HepG2 (cell line): ENCODE results near the gene STARD10. TPM values are rescaled to one million over a fixed set of nuclear protein-coding genes. Genes with fewer than 3 reads are reported as not detected.

ENCODE experiments used
- CAMTA2 ChIP-seq: sonication (generic); formaldehyde crosslinking; IDR thresholded peaks from 2 replicates; pipeline ENCODE4 v1.4.0; 2020; ENCODE audit warnings: mild to moderate bottlenecking, missing genetic modification reagents, borderline replicate concordance
- FOXA3 ChIP-seq: IDR thresholded peaks from 2 replicates; pipeline ENCODE4 v1.6.1; 2016; ENCODE audit warnings: missing genetic modification reagents, missing compliant biosample characterization
- GABPB1 ChIP-seq: IDR thresholded peaks from 2 replicates; pipeline ENCODE4 v1.6.1; 2016; ENCODE audit warnings: mild to moderate bottlenecking, missing genetic modification reagents, moderate library complexity, missing compliant biosample characterization
- GFI1 ChIP-seq: sonication (generic); formaldehyde crosslinking; IDR thresholded peaks from 2 replicates; pipeline ENCODE4 v1.5.0; 2020; ENCODE audit warnings: missing genetic modification reagents, mild to moderate bottlenecking, borderline replicate concordance
- IRF9 ChIP-seq: sonication (generic); formaldehyde crosslinking; IDR thresholded peaks from 2 replicates; pipeline ENCODE4 v1.8.0; 2022; ENCODE audit warnings: missing genetic modification reagents, mild to moderate bottlenecking, borderline replicate concordance
- JDP2 ChIP-seq: sonication (generic); formaldehyde crosslinking; IDR thresholded peaks from 2 replicates; pipeline ENCODE4 v1.8.1; 2022; ENCODE audit warnings: missing genetic modification reagents, borderline replicate concordance
- SNAI1 ChIP-seq: sonication (generic); formaldehyde crosslinking; IDR thresholded peaks from 2 replicates; pipeline ENCODE4 v1.5.0; 2020; ENCODE audit warnings: mild to moderate bottlenecking, missing genetic modification reagents, borderline replicate concordance
- SNAPC2 ChIP-seq: sonication (generic); formaldehyde crosslinking; IDR thresholded peaks from 2 replicates; pipeline ENCODE4 v1.8.1; 2022; ENCODE audit warnings: mild to moderate bottlenecking, missing genetic modification reagents
- SOX5 ChIP-seq: IDR thresholded peaks from 2 replicates; pipeline ENCODE4 v1.6.1; 2016; ENCODE audit warnings: borderline replicate concordance
- SOX6 ChIP-seq, 2 experiments: fragments of 450-650 bp in 1 of 2; sonication (generic) in 1 of 2; formaldehyde crosslinking in 1 of 2; IDR thresholded peaks; 2 replicates each; pipeline versions ENCODE4 v1.4.0 to v1.6.1; 2017 to 2020; ENCODE audit warnings: antibody characterized with exemption in 1 of 2, mild to moderate bottlenecking in 1 of 2, missing genetic modification reagents in 1 of 2
- TFDP2 ChIP-seq: sonication (generic); formaldehyde crosslinking; IDR thresholded peaks from 2 replicates; pipeline ENCODE4 v1.4.0; 2020; ENCODE audit warnings: missing genetic modification reagents
- THRA ChIP-seq: sonication (generic); formaldehyde crosslinking; IDR thresholded peaks from 2 replicates; pipeline ENCODE4 v1.4.0; 2020; ENCODE audit warnings: missing genetic modification reagents, borderline replicate concordance
- ZFY ChIP-seq: sonication (generic); formaldehyde crosslinking; IDR thresholded peaks from 2 replicates; pipeline ENCODE4 v1.4.0; 2020; ENCODE audit warnings: missing genetic modification reagents
- ZNF441 ChIP-seq: sonication (generic); formaldehyde crosslinking; IDR thresholded peaks from 2 replicates; pipeline ENCODE4 v1.7.0; 2021; ENCODE audit warnings: missing genetic modification reagents, borderline replicate concordance
- ZSCAN9 ChIP-seq: IDR thresholded peaks from 2 replicates; pipeline ENCODE4 v1.6.1; 2016; ENCODE audit warnings: borderline replicate concordance
- polyA plus RNA-seq, 8 experiments: library from polyadenylated mRNA; depleted of rRNA in 3 of 8; stranded (reverse) in 7 of 8; unstranded in 1 of 8; fragments of >200 nt; fragmentation: Illumina TruSeq in 4 of 8; extraction: Trizol in 4 of 8; gene quantifications; 2 replicates each; pipeline versions ENCODE4 v1.2.1 to v1.2.3, GENCODE V29; 2011 to 2016; ENCODE audit warnings: low read depth in 4 of 8, missing spikeins in 1 of 8, mixed read lengths in 1 of 8; ENCODE audit not compliant: insufficient read depth in 1 of 8
- total RNA-seq, 5 experiments: library from RNA; depleted of rRNA; stranded (reverse); fragments of >200 nt; fragmentation: Illumina TruSeq; extraction: Trizol; gene quantifications; 2 replicates each; pipeline ENCODE4 v1.2.3, GENCODE V29; 2016; ENCODE audit warnings: low read depth in 1 of 5
- TF ChIP-seq, protein P1 (sequence below): sonication (generic); formaldehyde crosslinking; IDR thresholded peaks from 2 replicates; pipeline ENCODE4 v1.8.1; 2023; ENCODE audit warnings: mild to moderate bottlenecking, moderate library complexity, missing genetic modification reagents
- TF ChIP-seq, protein P2 (sequence below): sonication (generic); formaldehyde crosslinking; IDR thresholded peaks from 2 replicates; pipeline ENCODE4 v1.5.1; 2020; ENCODE audit warnings: mild to moderate bottlenecking, missing genetic modification reagents, borderline replicate concordance

Gene STARD10
- total and polyA plus RNA-seq, 2 of the 13 experiments (the other 11 are each of a cell fraction or from before 2014, with no cell fraction given), result 260 to 341 TPM

DNA sequence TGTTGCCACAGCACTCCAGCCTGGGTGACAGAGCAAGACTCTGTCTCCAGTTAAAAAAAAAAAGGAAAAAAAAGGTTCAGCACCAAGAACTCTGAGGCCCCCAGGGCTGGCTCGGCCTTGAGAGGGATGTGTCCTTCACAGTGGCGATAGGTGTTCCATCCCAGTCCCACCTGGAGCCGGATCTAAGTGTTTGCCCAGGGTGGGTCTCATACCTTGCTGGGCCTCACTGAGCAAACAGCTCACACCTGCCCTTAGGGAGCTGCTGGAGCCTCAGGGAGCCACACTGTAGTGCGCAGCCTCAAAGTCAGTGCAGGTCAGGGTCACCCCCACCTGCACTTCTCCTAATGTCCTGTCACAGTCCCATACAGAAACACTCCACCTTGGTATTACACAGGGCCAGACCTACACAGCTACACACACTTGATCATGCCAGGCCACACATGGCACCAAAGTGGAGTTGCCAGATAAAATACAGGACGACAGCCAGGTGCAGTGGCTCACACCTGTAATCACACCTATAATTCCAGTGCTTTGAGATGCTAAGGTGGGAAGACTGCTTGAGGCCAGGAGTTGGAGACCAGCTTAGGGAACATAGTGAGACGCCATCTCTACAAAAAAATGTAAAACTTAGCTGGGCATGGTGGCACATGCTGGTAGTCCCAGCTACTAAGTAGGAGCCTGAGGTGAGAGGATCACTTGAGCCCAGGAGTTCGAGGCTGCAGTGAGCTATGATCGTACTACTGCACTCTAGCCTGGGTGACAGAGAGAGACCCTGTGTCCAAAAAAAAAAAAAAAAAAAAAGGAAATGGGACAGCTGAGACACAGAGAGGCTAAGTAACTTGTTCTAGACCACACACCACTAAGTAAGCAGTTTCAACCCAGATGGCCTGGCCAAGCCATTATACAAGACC, 7.3 kb downstream of the STARD10 start (continued):
- TF ChIP-seq TFDP2 (CRISPR knock-in tag) (no peak), ZFY (peak; percentile 55; the same call in 1 of the 2 replicates), SNAI1 (peak; percentile 43; the same call in 1 of the 2 replicates), SOX5 (CRISPR knock-in tag) (peak; percentile 11; the same call in 1 of the 2 replicates), THRA (CRISPR knock-in tag) (peak; percentile 88), GABPB1 (CRISPR knock-in tag) (0 out of 2 replicates have a peak, but pooled peaks have one; percentile 40), GFI1 (CRISPR knock-in tag) (no peak), SOX6 (IDR thresholded peaks at IDR 0.05) (no peak), SOX6 (CRISPR knock-in tag; IDR thresholded peaks at IDR 0.05) (peak; percentile 82), JDP2 (CRISPR knock-in tag) (no peak), ZNF441 (CRISPR knock-in tag) (peak; percentile 53; the same call in 1 of the 2 replicates), ZSCAN9 (CRISPR knock-in tag) (no peak), IRF9 (CRISPR knock-in tag) (peak; percentile 63; the same call in 1 of the 2 replicates), FOXA3 (CRISPR knock-in tag) (peak; percentile 78), CAMTA2 (no peak), SNAPC2 (CRISPR knock-in tag) (0 out of 2 replicates have a peak, but pooled peaks have one; percentile 4)
- TF ChIP-seq, protein P1, sequence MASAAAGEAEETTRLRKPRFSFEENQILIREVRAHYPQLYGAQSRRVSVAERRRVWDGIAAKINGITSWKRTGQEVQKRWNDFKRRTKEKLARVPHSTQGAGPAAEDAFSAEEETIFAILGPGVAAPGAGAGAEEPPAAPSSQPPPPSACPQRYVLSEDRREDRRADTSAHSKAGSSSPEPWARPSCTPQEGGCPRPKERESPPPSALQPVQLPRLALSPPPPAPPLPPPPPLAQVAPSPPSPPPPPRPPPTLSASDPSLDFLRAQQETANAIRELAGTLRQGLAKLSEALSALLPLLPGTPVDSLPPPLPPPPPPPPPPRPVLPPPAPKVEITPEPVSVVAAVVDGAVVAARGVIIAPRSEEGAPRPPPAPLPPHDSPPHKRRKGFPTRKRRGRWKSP (CRISPR knock-in tag), result peak; percentile 24; the same call in 1 of the 2 replicates
- TF ChIP-seq, protein P2, sequence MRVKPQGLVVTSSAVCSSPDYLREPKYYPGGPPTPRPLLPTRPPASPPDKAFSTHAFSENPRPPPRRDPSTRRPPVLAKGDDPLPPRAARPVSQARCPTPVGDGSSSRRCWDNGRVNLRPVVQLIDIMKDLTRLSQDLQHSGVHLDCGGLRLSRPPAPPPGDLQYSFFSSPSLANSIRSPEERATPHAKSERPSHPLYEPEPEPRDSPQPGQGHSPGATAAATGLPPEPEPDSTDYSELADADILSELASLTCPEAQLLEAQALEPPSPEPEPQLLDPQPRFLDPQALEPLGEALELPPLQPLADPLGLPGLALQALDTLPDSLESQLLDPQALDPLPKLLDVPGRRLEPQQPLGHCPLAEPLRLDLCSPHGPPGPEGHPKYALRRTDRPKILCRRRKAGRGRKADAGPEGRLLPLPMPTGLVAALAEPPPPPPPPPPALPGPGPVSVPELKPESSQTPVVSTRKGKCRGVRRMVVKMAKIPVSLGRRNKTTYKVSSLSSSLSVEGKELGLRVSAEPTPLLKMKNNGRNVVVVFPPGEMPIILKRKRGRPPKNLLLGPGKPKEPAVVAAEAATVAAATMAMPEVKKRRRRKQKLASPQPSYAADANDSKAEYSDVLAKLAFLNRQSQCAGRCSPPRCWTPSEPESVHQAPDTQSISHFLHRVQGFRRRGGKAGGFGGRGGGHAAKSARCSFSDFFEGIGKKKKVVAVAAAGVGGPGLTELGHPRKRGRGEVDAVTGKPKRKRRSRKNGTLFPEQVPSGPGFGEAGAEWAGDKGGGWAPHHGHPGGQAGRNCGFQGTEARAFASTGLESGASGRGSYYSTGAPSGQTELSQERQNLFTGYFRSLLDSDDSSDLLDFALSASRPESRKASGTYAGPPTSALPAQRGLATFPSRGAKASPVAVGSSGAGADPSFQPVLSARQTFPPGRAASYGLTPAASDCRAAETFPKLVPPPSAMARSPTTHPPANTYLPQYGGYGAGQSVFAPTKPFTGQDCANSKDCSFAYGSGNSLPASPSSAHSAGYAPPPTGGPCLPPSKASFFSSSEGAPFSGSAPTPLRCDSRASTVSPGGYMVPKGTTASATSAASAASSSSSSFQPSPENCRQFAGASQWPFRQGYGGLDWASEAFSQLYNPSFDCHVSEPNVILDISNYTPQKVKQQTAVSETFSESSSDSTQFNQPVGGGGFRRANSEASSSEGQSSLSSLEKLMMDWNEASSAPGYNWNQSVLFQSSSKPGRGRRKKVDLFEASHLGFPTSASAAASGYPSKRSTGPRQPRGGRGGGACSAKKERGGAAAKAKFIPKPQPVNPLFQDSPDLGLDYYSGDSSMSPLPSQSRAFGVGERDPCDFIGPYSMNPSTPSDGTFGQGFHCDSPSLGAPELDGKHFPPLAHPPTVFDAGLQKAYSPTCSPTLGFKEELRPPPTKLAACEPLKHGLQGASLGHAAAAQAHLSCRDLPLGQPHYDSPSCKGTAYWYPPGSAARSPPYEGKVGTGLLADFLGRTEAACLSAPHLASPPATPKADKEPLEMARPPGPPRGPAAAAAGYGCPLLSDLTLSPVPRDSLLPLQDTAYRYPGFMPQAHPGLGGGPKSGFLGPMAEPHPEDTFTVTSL, result no peak
